M059J (cell line): Measurements from ENCODE around the gene NHSL1. TPM values are rescaled to one million over a fixed set of nuclear protein-coding genes. Genes with fewer than 3 reads are reported as not detected.
A peak's percentile ranks its signal among the peaks of the same experiment; 100 is the strongest.

Experiments used
- DNase-seq: peaks from one replicate; pipeline ENCODE4 v3.0.0-alpha.2; 2012; ENCODE audit warnings: low read depth
- total RNA-seq: library from RNA; depleted of rRNA; stranded (reverse); fragments of >200 nt; shearing (Covaris generic); gene quantifications from 2 replicates; pipeline ENCODE4 v1.2.3, GENCODE V29; 2014

The NHSL1 gene
- total RNA-seq, 1 experiment from 2014 or later: 10.1 TPM

DNA sequence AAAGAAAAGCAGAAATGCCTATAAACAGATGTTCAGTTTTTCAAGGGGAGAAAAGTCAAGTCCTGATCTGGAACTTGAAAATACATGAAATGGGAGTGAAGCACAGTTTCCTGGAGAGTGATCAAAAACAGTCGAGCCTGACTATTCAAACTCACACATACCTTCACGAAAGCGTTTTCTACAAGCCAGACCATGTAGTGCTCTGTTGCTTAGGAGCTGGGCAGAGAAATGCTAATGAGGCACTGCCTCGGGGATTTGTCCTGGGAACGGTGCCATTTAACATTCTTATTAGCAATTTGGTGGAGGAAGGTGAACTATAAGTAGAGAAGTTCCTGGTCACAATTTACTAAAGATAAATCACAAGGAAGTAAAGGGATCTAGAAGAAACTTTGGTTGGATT, 5.9 kb downstream of the NHSL1 start:
- peak; percentile 96 for DNase-seq

DNA sequence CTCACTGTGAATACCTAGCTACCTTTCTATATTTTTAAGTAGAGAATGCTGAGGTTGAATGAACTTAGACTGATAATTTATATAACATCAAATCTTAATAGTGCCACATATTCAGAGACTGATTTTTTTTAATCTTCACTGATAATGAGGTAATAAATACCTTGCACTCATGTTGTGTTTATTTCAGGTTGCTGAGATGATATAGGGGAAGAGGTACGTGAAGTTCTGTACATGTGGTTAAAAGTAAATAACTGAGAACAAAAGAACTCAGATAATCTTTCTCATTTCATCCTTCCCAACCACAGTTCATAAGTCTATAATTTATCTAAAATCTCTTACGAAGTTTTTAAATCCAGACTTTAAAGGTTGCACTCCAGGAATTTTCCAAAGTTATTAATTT, 6.4 kb downstream of the NHSL1 start:
- DNase-seq: no peak

DNA sequence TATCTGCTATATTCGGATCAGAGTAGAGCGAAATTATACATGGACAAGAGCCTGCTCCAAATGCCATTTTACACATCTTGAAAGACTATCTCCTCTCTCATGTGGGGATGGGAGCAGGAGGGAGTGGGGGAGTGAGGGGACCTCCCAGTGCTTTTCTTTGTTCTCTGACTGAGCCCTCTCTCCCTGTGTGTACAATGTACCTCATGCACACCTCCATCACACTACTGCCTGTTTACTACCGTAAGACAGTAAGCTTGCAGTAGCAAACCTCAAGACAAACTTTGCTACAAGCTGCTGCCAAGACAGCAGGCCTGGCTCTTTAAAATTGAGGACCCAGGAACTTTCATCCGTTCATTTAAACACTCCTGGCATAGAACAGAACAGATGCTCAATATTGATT, 7.2 kb downstream of the NHSL1 start:
- no peak for DNase-seq

DNA sequence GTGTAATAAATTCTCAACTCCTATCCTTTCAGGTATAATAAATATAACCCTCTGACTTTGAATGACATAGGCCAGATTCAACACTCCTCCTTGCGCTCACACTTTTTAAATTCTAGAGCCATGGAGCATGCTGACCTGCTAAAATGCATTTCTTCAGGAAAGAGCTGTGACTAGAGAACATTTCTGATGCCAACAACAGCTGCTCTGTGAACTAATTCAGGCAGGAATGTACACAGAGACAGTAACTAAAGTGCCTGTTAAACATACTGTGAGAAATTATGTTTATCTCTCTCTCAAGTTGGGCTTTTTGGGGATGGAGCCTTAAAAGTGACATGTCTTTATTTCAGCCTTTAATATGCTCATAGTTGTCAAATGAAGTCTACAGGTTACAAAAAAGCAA, 8.3 kb downstream of the NHSL1 start:
- DNase-seq: no peak

DNA sequence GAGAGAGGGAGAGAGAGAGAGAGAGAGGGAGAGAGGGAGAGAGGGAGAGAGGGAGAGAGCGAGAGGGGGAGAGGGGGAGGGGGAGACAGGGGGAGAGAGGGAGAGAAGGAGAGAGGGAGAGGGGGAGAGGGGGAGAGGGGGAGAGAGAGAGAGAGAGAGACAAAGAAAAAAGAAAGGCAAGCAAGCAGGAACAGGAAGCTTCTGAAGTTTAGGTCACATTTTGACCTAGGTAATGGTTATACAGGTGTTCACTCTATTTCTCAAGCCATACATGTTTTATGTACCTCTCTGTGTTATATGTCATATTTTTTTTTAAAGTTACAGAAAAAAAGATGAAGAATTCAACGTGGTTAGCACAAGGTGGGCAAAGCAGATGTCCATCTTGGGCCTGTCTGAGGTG, 9.4 kb downstream of the NHSL1 start:
- DNase-seq: no peak

DNA sequence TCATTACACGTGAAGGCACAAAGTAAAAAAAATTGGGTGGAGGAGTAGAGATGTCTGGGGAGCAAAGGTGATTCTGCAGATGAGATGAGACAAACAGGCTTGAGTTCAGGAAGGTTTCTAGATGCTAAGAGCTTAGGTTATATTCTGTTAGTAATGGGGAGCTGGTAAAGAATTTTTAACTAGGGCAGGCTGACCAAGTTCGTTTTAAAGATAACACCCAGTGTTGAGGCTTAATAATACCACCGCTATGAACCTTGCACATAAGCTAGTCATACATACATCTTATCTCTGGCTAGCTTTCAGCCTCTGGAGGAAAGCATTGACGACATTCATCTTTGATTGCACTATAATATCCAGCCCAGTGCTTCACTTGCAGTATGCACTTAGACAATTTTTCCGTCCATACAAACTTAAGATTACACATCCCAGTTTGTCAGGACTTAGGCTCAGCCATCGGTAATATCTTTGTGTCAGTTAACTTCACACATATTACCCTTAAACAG, 12.1 kb downstream of the NHSL1 start:
- DNase-seq: no peak

DNA sequence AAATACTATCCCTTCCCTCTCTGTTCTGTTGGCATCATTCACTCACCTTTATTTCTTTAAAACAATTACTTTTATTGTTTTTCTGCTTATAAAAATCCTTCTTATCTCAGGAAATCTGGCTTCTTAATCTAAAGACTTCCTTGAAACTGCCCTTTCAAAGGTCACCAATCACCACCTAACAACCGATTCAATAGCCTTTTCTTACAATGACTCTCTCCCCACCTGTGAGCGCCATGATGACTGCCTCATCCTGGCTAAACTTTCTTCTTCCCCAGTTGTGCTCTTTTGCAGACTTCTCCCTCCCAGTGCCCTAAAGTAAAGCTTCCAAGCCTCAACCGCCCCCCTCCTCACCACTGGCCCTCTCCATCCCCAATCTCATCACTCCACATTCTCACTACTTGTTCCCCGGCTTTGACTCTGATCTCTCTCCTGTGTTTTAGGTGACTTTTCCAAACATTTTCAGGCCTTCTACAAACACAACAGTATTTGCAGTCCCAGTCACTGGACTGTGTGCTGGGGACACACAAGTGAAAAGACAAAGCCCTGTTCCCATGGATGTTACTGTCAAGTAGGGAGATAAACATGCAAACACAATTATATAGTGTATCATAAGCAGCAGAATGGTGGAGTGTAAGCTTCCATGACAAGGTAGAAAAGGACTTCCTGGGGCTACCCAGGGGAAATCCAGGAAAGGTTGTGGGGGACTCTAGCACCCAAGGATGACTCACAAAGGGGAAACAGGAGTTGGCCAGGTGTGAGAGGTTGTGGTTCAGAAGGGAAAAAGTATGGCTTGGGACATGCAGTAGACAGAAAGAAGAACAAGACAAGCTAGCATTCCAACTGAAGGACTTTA, 12.8 kb downstream of the NHSL1 start:
- peak; percentile 27 for DNase-seq

DNA sequence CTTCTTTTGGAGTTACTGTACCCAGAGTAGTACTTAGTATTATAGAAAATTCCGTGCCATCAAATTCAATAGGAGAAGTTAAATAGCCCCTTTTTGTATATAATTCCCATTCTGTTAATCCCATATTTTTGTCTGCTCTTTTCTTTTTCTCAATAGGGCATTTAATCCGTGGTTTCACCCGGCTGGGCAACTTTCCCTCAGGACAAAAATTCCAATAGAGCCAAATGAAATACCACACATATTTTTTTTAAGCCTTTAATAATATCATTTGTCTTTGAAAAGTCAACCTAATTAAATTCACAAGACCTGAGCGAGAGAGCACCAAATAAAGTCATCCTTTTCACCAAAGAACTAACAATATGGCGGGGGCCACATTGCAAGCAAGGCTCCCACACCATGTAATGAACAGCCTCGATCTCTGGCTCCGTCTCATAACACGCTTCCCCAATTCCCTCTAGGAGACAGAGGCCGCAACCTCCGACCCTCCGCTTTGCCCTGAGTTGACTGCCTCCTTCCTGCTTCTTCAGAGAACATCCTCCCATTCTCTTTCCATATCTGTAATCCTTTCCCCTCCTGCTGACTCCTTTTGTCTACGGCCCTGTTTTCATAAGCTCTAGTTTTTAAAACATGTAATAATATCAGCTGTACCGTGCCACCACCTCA, 13.6 kb downstream of the NHSL1 start:
- peak; percentile 51 for DNase-seq

DNA sequence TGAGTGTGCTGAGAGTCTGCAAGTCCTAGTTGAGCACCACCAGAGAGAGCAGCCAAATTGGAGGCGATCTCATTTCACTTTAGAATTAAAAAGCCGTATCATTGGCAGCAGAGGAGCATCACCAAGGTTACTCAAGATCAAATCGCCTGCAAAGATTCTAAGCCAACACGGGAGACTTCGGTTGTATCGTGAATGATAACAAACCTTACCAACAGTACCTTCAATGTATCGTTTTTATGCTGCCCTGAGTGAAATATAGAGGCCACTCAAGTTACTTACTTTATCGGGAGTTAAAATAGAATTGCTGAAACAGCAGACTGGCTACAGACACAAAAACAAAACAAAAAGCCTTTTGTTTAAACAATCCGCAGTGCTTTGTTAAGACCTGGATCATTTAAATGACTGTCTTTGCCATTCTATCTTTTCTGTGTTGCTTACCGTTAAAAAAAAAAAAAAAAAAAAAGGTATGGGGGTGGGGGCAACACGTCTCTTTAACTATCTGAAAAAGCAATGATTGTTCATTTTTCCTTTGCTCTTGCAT, 14.2 kb downstream of the NHSL1 start:
- DNase-seq: peak; percentile 35

DNA sequence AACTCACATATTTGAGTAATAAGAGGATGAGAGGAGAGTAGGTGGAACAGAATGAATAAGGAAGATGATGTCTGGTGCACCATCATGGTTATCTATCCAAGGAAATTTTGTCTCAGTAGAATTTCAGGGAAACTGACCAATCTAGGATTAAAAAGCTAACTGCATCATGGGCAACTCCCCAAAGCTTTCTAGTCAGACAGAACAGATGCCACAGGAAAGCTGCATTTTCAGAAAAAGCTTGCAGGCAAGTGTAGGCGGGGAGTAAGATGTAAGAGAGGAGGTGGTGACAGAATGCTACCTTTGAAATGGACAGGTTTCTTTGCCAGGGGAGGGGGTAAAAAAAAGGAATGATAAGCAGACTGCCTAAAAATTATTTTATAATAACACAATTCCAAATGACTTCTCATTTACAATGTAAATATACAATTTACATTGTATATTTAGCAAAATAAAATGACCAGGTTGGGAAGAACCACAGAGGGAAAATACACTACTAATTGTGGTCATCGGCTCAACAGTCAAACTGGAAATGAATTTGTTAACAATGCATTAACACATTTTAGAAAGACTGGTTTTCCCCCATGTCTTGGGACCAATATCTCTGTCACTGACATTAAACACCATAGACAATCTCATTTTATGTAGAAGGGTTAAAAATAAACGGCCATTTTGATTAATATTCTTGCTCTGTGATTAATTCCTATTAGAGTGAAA, 15.1 kb downstream of the NHSL1 start:
- no peak for DNase-seq

DNA sequence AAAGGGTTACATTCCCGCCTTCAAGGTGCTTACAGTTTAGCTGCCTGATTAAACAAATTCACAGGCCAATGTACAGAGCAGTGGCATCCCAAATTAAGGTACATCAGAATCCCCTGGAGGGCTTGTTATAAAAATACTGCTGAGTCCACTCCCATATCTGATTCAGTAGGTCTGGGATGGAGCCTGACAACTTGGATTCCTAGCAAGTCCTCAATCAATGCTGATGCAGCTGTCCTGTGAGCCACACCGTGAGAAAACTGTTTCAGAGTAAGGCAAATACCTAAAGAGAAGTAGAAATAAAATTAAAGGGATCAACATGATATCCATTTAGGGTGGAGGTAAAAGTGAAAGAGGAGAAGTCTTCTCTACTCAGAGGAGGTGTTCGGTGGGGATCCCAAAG, 16.5 kb downstream of the NHSL1 start:
- no peak for DNase-seq

DNA sequence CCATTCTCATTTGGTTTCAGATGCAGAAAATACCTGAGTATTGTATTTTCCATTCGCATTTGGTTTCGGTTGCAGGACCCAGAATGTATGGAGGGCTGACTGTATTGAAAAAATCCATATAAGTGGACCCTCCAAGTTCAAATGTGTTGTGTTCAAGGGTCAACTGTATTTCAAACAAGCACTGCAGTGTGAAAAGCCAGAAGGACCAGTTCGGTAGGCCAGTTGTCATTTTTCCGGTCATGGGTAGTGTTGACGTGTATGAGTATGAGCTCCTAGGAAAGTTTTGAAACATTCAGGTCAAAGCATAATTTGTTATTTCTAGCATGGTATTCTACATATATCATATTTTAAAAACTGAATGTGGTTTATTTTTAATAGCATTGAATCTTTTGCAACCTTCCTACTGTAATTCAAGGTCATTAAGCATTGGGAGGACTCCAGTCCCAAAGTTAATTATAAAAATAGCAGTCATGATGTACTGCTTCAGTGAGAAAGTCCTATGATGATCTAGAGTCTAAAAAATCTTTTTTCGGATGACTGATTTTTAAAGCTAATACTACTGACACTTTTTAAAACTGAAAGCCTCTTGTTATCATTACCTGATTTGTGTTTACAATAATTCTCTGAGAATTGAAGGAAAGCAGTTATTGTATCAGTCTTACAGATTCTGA, 18.9 kb downstream of the NHSL1 start:
- DNase-seq: no peak

DNA sequence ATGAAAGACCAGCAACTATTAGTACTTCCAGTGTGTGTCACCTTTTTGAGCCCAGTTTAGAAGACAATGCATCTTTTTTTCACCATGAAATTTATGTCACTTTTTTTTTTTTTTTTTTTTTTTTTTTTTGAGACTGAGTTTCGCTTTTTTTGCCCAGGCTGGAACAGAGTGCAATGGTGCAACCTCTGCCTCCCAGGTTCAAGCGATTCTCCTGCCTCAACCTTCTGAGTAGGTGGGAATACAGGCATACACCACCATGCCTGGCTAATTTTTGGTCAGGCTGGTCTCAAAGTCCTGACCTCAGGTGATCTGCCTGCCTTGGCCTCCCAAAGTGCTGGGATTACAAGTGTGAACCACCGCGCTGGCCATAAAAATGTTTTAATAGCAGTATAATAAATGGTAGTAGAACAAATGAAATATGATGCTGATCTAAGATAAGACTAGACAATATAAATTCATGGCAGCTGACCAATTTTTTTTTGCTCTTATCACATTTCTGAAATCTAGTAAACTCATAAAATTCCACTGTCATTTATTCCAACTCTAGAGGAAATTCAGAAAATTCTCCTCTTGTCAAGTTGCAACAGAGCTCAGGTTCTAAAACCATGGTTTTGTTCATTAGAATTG, 21.3 kb downstream of the NHSL1 start:
- DNase-seq: peak; percentile 54

DNA sequence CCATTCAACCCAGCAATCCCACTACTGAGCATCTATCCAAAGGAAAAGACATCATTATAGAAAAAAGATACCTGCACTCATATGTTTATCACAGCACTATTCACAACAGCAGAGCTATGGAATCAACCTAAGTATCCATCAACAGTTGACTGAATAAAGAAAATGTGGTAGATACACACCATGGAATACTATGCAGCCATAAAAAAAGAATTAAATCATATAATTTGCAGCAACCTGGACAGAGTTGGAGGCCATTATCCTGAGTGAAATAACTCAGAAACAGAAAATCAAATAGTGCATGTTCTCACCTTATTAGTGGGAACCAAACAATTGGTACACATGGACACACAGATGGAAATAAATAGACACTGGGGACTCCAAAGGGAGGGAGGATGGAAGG, 23.2 kb downstream of the NHSL1 start:
- no peak for DNase-seq

DNA sequence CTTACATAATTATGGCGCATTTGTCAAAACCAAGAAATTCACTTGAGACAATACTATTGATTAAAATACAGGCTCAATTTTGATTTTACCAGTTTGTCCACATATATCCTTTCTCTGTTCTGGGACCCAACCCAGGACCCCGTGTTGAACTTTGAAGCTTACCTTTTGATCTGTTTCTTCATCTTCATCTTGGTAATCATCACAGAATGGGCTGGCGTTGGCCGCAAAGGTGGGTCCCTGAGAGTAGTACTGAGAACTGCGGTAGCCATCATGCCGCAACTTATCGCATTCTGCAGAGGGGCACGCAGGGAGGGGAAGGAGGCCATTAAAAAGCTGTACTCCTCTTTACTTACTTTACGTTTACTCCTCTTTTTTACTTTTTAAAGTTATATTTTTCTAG, 26.1 kb downstream of the NHSL1 start:
- DNase-seq: no peak

DNA sequence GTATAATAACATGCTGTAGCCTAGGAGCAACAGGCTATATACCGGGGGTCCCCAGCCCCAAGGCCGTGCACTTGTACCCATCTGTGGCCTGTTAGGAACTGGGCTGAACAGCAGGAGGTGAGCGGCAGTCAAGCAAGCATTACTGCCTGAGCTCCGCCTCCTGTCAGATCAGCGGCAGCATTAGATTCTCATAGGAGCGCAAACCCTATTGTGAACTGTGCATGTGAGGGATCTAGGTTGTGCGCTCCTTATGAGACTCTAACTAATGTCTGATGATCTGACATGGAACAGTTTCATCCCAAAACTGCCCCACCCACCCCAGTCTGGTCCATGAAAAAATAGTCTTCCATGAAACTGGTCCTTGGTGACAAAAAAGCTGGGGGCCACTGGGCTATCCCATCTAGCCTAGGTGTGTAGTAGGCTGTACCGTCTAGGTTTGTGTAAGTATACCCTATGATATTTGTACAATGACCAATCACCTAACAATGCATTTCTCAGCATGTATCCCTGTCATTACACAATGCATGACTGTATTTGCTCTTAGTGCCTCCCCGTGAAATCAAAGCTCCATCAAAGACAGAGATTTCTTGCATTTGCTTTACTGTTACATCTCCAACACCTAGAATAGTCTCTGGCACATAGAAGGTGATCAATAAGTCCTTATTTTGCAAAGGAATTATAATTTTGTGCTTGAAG, 30.8 kb downstream of the NHSL1 start:
- peak; percentile 54 for DNase-seq

DNA sequence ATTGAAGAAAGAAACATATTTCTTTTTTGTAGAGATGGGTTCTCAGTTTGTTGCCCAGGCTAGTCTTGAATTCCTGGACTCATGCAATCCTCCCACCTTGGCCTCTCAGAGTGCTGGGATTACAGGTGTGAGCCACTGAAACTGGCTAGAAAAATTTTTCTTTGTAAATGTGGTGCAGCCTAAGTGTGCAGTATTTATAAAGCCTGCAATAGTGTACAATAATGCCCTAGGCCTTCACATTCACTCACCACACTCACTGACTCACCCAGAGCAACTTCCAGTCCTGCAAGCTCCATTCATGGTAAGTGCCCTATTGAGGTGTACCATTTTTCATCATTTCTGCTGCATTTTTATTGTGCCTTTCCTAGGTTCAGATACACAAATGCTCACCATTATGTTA, 31.4 kb downstream of the NHSL1 start:
- DNase-seq: peak; percentile 55

DNA sequence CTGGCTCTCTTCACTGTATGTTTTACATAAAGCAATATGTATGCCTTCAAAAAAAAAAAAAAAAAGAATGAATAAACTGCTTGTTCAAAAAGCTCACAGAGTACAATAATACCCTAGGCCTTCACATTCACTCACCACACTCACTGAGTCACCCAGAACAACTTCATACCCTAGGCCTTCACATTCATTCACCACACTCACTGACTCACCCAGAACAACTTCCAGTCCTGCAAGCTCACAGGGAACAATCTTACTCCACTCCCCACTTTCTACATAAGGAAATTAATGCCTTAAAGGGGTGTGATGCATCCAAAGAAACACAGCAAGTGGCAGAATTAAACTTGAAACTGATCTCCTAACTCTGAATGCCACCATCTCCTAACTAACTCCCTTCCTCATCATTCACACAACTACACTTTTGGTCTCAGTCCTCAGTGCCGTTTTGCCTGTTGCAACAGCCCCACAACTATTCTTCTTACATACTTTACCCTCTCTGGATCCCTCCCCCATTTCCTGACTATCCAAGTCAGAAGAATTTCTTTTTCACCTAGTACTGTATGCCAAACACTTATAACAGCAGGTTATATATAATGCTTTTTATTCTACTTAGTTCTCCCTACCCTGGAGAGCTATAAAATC, 34.2 kb downstream of the NHSL1 start:
- DNase-seq: peak; percentile 99

DNA sequence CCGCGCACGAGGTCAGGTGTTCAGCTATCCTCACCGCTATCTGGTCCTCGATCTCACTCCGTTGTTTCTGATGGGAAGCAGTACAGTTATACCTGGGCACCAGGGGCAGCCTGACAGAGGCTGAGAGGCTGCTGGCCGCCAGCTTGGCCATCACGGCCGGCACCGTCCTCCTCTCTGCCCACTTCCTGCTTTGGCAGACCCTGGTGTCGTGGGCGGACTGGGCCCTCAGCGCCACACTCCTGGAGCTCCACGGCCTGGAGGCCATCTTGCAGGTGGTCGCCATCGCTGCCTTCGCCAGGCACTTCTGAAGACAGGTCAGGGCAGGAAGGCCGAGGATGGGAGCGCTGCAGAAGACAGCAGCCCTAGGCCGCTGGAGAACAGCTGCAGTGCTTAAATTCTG, 35.2 kb downstream of the NHSL1 start:
- DNase-seq: no peak

DNA sequence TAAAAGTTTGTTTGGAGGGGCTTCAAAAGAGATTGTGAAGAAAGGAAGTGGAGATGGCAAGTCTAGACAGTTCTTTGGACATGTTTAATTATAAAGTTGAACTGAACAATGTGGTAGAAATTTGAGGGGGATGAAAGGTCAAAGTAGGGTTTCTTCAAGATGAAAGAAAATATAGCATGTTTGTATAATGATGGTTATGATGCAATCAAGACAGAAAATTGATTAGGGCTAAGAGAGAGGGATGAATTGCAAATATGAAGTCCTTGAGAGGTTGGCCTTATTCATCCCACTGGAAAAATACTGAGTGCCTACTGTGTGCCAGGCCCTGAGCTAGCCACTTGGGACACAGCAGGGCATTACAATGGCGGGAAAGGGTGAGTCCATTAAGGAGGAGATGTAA, 37.6 kb downstream of the NHSL1 start:
- DNase-seq: no peak
